Glutamatergic neuron (in vitro differentiated cells): ENCODE measurements around the gene ZNF365. TPM values are rescaled to one million over a fixed set of nuclear protein-coding genes. Genes with fewer than 3 reads are reported as not detected.
"Not testable (repeated sequence)": the region's sequence is repeated elsewhere in the genome, so short reads cannot be mapped to it uniquely, and the experiment has no call there.

Experiments
- DNase-seq: peaks from one replicate; pipeline ENCODE4 v3.0.0; 2022
- H3K27ac Mint-ChIP-seq: one replicate; pipeline ENCODE4 v1.8.0; 2020; ENCODE audit warnings: mild to moderate bottlenecking, mixed read lengths, inconsistent platforms; ENCODE audit not compliant: unreplicated experiment
- H3K27me3 Mint-ChIP-seq: one replicate; pipeline ENCODE4 v1.8.0; 2020; ENCODE audit warnings: mild to moderate bottlenecking, moderate library complexity, mixed read lengths, inconsistent platforms; ENCODE audit not compliant: unreplicated experiment
- H3K36me3 Mint-ChIP-seq: one replicate; pipeline ENCODE4 v1.8.0; 2020; ENCODE audit warnings: mild to moderate bottlenecking, mixed read lengths, inconsistent platforms; ENCODE audit not compliant: unreplicated experiment
- H3K4me1 Mint-ChIP-seq: one replicate; pipeline ENCODE4 v1.8.0; 2020; ENCODE audit warnings: mild to moderate bottlenecking, low read depth, mixed read lengths, inconsistent platforms; ENCODE audit not compliant: unreplicated experiment
- H3K4me3 Mint-ChIP-seq: one replicate; pipeline ENCODE4 v1.8.0; 2020; ENCODE audit warnings: mild to moderate bottlenecking, mixed read lengths, inconsistent platforms; ENCODE audit not compliant: unreplicated experiment
- H3K9me3 Mint-ChIP-seq: one replicate; pipeline ENCODE4 v1.8.0; 2020; ENCODE audit warnings: mild to moderate bottlenecking, moderate library complexity, mixed read lengths, inconsistent platforms; ENCODE audit not compliant: unreplicated experiment
- total RNA-seq: library from RNA; stranded (reverse); fragmentation: NEBNext Ultra II Directional; extraction: Animal tissue kit (Norgen Biotek cat#: 25700); gene quantifications from one replicate; pipeline ENCODE4 v1.2.1, GENCODE V29; 2021; ENCODE audit not compliant: unreplicated experiment
- TF ChIP-seq, protein P1 (sequence below): fragments of 200-600 bp; sonication (generic); IDR thresholded peaks from one replicate; pipeline ENCODE4 v1.5.0; 2021; ENCODE audit not compliant: partially characterized antibody, unreplicated experiment

ZNF365 gene
- total RNA-seq, 1 donor from 2014 or later = 0.76 TPM

DNA sequence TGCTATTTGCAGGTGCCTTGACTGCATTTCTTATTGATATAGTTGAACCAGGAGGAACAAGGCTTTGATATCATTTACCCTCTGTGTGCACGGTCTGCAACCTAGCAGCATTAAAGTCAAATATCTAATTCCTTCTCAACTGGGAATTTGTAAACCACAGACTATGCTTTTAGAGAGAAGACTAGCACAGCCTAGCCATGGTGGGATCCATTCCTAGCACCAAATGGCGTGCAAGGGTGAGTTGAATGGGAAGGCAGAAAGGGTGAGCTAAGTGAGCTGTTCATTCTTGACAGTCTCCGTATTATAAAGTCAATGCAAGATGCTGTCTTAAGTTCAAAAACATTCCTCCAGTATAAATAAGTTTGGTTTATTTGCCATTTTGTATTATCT, 2.9 kb downstream of the ZNF365 start:
- Mint-ChIP-seq H3K36me3 (no peaks in the 10 kb centered on the region), H3K4me3 (no peak overlapping the region), H3K4me1 (no peaks in the 10 kb centered on the region), H3K9me3 (peaks cover 2% of the 10 kb centered on the region), H3K27ac (no peak overlapping the region), H3K27me3 (no peaks in the 10 kb centered on the region)
- TF ChIP-seq, protein P1, sequence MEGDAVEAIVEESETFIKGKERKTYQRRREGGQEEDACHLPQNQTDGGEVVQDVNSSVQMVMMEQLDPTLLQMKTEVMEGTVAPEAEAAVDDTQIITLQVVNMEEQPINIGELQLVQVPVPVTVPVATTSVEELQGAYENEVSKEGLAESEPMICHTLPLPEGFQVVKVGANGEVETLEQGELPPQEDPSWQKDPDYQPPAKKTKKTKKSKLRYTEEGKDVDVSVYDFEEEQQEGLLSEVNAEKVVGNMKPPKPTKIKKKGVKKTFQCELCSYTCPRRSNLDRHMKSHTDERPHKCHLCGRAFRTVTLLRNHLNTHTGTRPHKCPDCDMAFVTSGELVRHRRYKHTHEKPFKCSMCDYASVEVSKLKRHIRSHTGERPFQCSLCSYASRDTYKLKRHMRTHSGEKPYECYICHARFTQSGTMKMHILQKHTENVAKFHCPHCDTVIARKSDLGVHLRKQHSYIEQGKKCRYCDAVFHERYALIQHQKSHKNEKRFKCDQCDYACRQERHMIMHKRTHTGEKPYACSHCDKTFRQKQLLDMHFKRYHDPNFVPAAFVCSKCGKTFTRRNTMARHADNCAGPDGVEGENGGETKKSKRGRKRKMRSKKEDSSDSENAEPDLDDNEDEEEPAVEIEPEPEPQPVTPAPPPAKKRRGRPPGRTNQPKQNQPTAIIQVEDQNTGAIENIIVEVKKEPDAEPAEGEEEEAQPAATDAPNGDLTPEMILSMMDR = no peak
- DNase-seq = no peak

- H3K27ac Mint-ChIP-seq = no peak overlapping the region
- no peak overlapping the region for H3K4me3 Mint-ChIP-seq
- no peaks in the 10 kb centered on the region for H3K36me3 Mint-ChIP-seq
- H3K27me3 Mint-ChIP-seq = no peaks in the 10 kb centered on the region
- DNase-seq = no peak
- peaks cover 2% of the 10 kb centered on the region for H3K9me3 Mint-ChIP-seq
- TF ChIP-seq, protein P1 = no peak
- no peaks in the 10 kb centered on the region for H3K4me1 Mint-ChIP-seq
Observed at GRCh38 chr10:62377966-62378365, 3.8 kb downstream of the ZNF365 start.

GRCh38 chr10:62378877-62379276, 4.7 kb downstream of the ZNF365 start:
- not testable (repeated sequence) for H3K27me3 Mint-ChIP-seq, H3K4me3 Mint-ChIP-seq, H3K9me3 Mint-ChIP-seq, H3K27ac Mint-ChIP-seq, H3K36me3 Mint-ChIP-seq, DNase-seq, H3K4me1 Mint-ChIP-seq

DNA sequence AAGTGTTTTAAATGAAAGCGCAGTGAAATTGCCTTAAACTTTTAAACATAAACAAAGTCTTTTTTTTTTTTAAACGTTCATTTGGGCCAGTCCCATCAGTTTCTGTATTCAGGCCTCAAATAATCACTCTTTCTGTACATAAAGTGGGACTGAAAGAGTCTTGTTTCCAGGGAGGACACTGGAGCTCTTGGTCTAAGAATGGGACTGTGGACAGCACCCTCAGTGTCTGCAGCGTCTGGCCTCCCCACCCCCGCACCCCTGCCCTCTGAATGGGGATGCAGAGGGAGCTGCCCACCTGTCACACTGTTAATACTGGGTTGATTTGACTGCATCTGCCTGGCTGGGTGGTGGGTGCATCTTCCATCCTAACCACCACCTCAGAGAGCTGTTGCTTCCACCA, 5.2 kb downstream of the ZNF365 start:
- no peak overlapping the region for H3K4me3 Mint-ChIP-seq
- peaks cover 2% of the 10 kb centered on the region for H3K9me3 Mint-ChIP-seq
- TF ChIP-seq, protein P1 = no peak
- H3K4me1 Mint-ChIP-seq = no peaks in the 10 kb centered on the region
- H3K36me3 Mint-ChIP-seq = no peaks in the 10 kb centered on the region
- DNase-seq = no peak
- no peak overlapping the region for H3K27ac Mint-ChIP-seq
- no peaks in the 10 kb centered on the region for H3K27me3 Mint-ChIP-seq

GRCh38 chr10:62380016-62380415, 5.8 kb downstream of the ZNF365 start:
- no peak for DNase-seq
- Mint-ChIP-seq H3K27me3 (no peaks in the 10 kb centered on the region), H3K4me3 (no peak overlapping the region), H3K36me3 (no peaks in the 10 kb centered on the region), H3K9me3 (no peaks in the 10 kb centered on the region), H3K4me1 (no peaks in the 10 kb centered on the region), H3K27ac (no peak overlapping the region)
- TF ChIP-seq, protein P1 = no peak
